Measurements from ENCODE around the gene IFT43. TPM values are rescaled to one million over a fixed set of nuclear protein-coding genes. Genes with fewer than 3 reads are reported as not detected.

Gene IFT43
- total and polyA plus RNA-seq, 8 donors: 23.1 to 51.1 (median 42.0) TPM

DNA sequence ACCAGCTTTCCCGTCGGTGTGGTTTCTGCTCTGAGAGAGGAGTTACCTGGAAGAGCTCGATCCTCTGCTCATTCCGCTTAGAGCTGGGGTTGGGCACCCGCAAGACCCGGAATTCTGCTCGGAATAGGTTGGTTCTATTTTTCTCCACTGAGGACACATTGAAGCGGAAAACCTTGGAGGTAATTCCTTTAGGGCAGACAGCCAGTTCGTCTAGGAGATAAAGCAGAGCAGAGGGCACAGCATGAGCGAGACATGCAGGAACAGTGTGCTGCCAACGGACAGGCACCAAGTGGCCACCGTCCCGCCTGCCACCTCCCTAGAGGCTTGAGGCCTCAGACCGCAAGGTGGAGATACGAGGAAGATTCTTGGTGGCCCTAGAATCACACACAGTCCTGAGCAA, 14.1 kb upstream of the IFT43 start:
- DNase-seq (no peak), ATAC-seq (no peak)
- TF ChIP-seq, protein P1, sequence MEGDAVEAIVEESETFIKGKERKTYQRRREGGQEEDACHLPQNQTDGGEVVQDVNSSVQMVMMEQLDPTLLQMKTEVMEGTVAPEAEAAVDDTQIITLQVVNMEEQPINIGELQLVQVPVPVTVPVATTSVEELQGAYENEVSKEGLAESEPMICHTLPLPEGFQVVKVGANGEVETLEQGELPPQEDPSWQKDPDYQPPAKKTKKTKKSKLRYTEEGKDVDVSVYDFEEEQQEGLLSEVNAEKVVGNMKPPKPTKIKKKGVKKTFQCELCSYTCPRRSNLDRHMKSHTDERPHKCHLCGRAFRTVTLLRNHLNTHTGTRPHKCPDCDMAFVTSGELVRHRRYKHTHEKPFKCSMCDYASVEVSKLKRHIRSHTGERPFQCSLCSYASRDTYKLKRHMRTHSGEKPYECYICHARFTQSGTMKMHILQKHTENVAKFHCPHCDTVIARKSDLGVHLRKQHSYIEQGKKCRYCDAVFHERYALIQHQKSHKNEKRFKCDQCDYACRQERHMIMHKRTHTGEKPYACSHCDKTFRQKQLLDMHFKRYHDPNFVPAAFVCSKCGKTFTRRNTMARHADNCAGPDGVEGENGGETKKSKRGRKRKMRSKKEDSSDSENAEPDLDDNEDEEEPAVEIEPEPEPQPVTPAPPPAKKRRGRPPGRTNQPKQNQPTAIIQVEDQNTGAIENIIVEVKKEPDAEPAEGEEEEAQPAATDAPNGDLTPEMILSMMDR (IDR thresholded peaks at IDR 0.05): no peak
- Histone ChIP-seq H3K36me3 (peaks cover 0 to 8% of the 10 kb centered on the region in 2 donors), H3K4me3 (no peak overlapping the region), H3K27ac (no peak overlapping the region), H3K27me3 (no peaks in the 10 kb centered on the region), H3K4me1 (no peaks in the 10 kb centered on the region), H3K9me3 (no peaks in the 10 kb centered on the region)
- intact Hi-C loops (cut with DNase I): no loop called here

DNA sequence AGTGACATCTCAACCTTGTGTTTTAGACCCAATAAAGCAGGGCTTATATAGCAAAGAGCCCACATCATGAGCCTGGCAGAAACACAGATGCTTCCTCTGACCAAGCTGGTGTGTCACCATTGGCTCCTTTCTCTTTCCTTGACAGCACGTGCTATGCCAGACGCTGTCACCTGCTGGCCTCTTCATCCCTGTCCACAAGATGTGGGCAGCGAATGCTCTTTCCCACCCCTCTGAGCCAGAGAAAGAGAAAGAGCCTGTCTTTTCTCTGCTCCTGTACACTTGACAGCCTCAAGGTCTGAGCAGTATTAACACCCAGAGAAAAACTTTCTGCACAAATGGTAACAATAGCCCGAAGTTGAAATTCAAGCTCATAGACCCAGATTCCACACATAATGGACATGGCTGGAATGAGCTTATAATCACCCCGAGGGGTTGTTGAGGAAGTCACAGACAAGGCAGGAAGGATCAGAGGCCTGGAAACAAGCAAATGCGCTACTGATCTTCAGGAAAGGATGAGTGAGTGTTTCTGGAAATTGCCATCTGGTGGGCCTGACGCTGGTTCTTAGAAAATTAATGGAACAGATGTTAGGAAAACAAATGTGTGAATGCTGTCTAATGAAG, 12.7 kb upstream of the IFT43 start:
- DNase-seq: no peak
- Histone ChIP-seq H3K9me3 (no peaks in the 10 kb centered on the region), H3K4me3 (no peak overlapping the region), H3K36me3 (no peaks in the 10 kb centered on the region), H3K27ac (no peak overlapping the region), H3K4me1 (peaks cover 0 to 3% of the 10 kb centered on the region in 2 donors), H3K27me3 (no peaks in the 10 kb centered on the region)
- intact Hi-C loops (cut with DNase I): no loop called here
- no peak for ATAC-seq
- TF ChIP-seq, protein P1 (IDR thresholded peaks at IDR 0.05): no peak

DNA sequence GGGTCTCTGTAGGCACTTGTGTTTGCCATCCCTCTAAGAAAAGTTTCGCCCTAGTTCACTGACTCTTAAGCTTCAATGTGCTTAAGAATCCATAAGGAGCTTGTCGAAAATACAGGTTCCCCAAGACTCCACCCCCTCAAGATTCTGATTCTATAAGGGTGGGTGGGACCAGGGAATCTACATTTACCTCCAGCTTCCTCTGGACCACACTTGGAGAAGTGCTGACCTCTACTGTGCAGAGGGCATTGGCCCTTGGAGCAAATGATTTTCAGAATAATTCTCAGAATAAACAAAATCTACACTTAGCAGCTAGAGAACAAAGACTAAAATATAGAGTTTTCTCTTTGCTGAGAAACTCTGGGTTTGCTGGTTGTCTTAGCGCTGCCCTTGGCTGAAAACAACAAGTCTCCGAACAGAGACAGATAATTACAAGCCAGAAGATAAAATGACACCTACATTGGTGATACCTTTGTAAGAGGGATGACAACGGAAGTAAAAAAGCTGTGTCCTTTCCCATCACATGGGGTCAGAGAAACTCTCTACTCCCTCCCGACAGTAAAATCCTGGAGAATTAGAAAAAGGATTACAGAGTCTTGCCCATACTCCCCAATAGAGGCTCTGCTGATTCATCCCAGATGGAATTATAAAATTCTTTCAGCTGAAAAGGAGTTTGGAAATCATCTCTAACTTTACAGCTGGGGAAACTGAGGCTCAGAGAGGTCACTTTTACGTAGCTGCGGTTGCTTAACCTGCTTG, 8.6 kb upstream of the IFT43 start:
- H3K4me3 ChIP-seq: no peak overlapping the region
- no peak for ATAC-seq
- H3K27ac ChIP-seq: no peak overlapping the region
- no peaks in the 10 kb centered on the region for H3K9me3 ChIP-seq
- no peaks in the 10 kb centered on the region for H3K36me3 ChIP-seq
- intact Hi-C loops (cut with DNase I): no loop called here
- H3K4me1 ChIP-seq: peaks cover 4 to 32% of the 10 kb centered on the region in 2 donors
- TF ChIP-seq, protein P1 (IDR thresholded peaks at IDR 0.05): no peak
- H3K27me3 ChIP-seq: no peaks in the 10 kb centered on the region
- no peak for DNase-seq

DNA sequence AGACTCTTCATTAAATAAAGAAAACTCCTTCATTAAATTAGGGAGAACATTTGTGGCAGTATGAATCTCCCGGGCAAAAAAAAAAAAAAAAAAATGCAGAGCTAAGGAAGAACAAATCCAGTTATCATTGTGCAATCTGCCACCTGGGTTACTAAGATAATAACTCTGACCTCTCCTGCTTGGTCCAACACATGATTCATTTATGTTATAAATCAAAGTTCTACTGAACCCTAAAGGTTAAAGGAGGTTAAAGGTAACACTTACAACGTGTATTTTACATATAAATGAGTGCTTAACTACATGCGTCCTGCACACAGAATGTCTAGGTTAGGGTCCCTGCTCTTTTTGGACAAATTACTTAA, 8.0 kb upstream of the IFT43 start:
- H3K9me3 ChIP-seq: no peaks in the 10 kb centered on the region
- TF ChIP-seq, protein P1 (IDR thresholded peaks at IDR 0.05): no peak
- ATAC-seq: no peak
- no peak overlapping the region for H3K4me3 ChIP-seq
- no peak for DNase-seq
- intact Hi-C loops (cut with DNase I): no loop called here
- peaks cover 4 to 32% of the 10 kb centered on the region in 2 donors for H3K4me1 ChIP-seq
- no peaks in the 10 kb centered on the region for H3K27me3 ChIP-seq
- no peaks in the 10 kb centered on the region for H3K36me3 ChIP-seq
- H3K27ac ChIP-seq: no peak overlapping the region

DNA sequence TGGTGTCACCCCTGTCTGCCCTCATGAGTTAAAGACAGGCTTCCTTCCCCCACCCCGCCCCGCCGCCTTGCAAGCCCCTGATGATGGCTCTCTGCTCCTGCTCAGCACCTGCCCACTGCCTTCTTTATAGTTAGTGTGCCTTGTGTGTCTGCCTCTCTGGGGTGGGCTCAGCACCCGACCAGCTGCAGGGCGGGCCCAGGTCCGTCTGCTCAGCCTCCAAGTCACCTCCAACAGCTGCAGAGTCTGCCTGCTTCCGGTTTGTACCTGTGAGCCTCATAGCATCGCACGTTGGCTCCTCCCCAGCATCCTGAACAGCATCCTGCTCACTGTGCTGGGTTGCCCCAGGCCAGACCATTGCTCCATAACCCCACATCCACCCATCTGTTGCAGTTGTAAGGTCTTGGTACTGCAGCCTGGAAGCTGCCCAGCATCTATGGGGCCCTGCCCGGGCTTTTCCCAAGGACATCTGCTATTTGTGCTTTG, 7.3 kb upstream of the IFT43 start:
- Histone ChIP-seq H3K4me1 (peaks cover 4 to 38% of the 10 kb centered on the region in 2 donors), H3K27me3 (no peaks in the 10 kb centered on the region), H3K27ac (no peak overlapping the region), H3K36me3 (no peaks in the 10 kb centered on the region), H3K9me3 (no peaks in the 10 kb centered on the region), H3K4me3 (no peak overlapping the region)
- TF ChIP-seq, protein P1 (IDR thresholded peaks at IDR 0.05): no peak
- ATAC-seq (no peak), DNase-seq (no peak)
- intact Hi-C loops (cut with DNase I): no loop called here

All from left lung (tissue), 10 donors.